SHP77 (cell line): ENCODE measurements around the gene CELA2B.
A peak's percentile ranks its signal among the peaks of the same experiment; 100 is the strongest.
"Not testable (repeated sequence)": the region's sequence is repeated elsewhere in the genome, so short reads cannot be mapped to it uniquely, and the experiment has no call there.

Source experiments
- DNase-seq, 2 experiments: peaks; one replicate each; lab custom pipeline; 2025; lab: John Stamatoyannopoulos, UW

CELA2B gene

GRCh38 chr1:15501208-15502032 is 25.5 kb downstream of the CELA2B start:
- peak; percentile 58 to 63 for DNase-seq

- DNase-seq: no peak
Observed at GRCh38 chr1:15504436-15504835, 28.5 kb downstream of the CELA2B start.

GRCh38 chr1:15506831-15507230 is 30.9 kb downstream of the CELA2B start:
- DNase-seq: no peak

DNA sequence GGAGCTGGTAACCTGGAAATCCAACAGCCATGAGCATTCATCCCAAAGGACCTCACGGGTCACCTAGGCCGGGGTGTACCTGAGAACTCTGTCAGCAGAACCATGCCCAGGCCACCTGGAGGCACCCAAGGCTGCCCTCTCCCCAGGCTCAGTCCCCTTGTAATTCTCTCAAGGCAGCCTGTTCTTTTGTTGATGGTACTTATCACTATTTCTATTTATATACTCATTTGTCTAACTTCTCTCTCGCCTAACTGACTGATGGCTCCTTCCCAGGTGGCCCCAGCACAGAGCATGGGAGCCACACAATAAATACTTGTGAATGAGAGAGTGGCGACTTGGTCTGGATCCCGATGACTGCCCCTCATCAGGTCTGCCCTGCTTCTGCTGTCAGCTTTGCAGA is 31.4 kb downstream of the CELA2B start:
- no peak for DNase-seq

DNA sequence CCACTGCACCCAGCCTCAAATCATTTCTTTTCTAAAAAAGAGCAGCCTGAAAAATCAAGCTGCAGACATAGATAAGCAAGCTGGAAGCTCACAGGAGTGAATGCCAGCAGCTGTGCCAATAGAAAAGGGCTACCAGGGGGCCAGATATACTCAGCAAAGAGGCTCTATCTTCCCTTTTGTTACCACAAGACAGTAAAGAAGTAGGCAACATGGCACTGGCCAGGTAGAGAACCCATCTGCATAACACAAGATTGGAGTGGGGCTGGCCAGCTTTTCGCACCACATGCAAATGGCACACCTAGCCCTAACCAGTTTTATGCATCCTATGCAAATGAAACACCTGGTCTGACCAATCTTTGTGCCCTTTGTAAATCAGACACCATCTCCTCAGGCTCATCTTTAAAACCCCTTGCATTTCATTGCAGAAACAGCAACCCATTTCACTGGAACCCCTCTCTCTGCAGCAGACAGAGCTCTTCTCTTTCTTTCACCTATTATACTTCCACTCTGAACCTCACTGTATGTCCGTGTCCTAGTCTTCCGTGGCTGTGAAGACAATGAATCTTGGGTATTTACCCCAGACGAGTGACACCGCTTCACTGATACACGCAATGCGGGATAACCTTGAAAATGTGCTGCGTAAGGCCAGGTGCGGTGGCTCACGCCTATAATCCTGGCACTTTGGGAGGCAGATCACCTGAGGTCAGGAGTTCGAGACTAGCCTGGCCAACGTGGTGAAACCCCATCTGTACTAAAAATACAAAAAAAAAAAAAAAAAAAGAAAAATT is 33.0 kb downstream of the CELA2B start:
- DNase-seq: no peak

DNA sequence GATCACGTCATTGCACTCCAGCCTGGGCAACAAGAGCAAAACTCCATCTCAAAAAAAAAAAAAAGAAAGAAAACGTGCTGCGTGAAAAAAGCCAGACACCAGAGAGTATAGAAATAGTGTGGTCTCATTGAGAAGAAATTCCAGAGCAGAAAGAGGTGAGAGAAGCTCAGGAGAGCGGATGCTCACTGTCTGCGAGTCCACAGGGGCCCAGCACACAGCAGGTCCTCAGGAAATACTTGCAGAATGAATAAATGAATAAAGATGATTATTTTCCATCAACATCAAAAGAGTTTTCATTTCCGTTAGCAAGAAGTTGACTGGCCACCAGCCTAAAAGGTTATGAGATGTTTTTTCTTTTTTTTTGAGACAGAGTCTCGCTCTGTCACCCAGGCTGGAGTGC is 33.7 kb downstream of the CELA2B start:
- DNase-seq: no peak

GRCh38 chr1:15510611-15511405 is 34.9 kb downstream of the CELA2B start:
- DNase-seq: no peak

GRCh38 chr1:15513192-15513591 is 37.3 kb downstream of the CELA2B start:
- no peak for DNase-seq

DNA sequence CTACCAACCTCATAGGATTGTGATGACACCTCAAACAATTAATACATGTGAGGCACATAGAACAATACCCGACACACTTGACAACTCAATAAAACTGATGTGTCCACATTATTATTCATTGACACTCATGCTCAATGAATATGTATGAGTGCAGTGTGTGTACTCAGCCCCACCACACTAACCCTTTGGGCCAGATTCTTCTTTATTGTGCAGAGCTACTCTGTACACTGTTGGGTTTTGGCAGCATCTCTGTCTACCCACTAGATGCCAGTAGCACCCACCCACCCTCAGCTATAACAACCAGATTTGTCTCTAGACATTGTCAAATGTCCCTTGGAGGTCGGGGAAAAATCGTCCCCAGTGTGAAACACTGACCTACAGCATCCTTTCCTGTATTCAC is 38.0 kb downstream of the CELA2B start:
- DNase-seq: no peak

- not testable (repeated sequence) for DNase-seq
Observed at GRCh38 chr1:15514557-15514956, 38.7 kb downstream of the CELA2B start.

DNA sequence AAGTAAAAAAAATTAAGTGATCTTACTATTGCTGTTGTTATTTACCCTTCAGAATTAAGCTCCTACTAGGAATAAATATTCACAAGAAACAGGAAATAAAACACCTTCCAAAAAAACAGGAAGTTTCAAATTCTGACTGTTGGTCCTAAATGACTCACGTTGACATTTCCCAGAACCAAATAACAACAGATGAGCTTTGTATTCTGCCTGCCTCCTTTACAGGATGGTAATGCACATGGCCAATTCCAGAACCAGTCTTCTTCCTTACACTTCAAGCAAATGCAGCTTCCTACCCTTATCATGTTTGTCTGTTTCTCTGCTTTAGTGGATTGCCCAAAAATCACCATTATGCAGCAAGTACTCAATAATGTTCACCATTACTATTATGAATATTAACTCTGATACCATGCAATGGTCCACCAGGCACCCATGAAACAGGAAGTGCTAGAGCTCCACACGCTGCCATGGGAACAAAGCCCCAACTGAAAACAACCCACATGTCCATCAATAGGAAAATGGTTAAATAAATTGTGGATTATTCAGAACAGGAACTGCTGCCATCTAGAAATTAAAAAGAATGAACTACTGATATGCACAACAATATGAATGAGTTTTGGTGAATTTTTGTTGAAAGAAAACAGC is 39.2 kb downstream of the CELA2B start:
- no peak for DNase-seq

DNA sequence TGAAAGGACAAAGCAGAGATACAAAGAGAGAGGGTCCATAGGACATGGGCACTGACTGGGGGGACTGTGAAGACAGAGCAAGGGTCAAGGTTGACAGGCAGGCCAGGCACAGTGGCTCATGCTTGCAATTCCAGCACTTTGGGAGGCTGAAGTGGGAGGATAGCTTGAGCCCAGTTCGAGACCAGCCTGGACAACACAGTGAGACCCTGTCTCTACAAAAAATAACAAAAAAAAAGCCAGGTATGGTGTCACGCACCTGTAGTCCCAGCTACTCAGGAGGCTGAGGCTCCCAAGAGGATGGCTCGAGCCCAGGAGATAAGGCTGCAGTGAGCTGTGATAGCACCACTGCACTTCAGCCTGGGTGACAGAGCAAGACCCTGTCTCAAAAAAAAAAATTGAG is 43.7 kb downstream of the CELA2B start:
- no peak for DNase-seq

DNA sequence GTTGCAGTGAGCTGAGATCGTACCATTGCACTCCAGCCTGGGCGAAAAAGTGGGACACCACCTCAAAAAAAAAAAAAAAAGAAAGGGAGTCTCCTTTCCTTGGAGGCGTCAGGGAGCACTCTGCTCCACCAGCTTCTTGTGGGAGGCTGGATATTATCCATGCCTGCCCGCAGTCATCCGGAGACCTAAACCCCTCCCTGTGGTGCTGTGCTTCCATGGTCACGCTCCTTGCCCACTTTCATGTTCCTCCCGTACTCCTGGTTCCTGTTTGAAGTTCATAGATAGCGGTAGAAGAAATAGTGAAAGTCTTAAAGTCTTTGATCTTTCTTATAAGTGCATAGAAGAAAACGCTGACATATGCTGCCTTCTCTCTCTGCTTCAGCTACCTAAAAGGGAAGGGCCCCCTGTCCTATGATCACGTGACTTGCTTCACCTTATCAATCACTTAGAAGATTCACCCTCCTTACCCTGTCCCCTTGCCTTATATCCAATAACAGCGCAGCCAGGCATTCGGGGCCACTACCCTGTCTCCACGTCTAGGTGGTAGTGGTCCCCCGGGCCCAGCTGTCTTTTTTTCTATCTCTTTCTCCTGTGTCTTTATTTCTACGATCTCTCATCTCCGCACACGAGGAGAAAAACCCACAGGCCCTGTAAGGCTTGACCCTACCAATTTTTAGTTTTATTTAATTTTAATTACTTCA is 45.5 kb downstream of the CELA2B start:
- not testable (repeated sequence) for DNase-seq

GRCh38 chr1:15522551-15522950 is 46.6 kb downstream of the CELA2B start:
- no peak for DNase-seq

DNA sequence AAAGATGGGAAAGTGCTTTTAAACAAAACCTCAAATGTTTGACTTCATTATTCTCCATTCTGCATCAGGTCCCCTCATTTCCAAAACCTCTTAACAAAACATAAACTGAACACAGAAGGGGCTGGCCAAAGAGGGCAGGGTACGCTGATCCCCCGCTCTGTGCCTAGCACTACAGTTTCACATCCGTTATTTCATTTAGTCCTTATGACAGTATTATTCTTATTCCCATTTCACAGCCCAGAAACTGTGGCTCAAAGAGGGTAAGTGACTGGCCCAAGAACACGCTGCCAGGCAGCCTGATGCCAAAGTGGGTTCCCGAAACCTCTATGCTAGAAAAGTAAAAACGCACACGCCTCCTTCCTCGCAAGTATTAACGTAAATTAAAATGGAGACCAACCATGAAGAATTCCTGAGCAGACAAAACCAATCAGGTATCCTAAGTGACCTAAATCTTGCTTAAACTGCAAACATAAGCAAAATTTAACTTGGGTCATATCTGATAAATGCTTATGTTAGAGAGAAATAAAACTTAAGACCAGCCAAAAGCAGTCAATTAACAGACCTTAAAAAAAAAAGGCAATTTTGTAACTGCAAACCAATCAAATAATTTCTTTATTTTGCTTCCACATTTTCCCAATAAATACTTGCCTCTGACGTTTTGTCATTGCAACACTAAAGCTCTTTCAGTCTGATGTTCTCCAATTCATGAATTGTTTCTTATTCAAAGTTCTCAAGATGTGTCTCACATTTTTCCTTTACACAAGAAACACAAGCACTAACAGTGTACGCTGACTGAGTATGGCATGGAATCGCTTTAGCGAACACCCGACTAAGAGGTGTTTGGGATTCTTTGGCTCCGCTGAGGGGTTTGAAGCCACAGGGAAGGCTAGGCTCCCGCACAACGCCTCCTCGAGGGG is 47.5 kb downstream of the CELA2B start:
- DNase-seq: peak in 1 of 2 experiments; percentile 0

- DNase-seq: no peak
Observed at GRCh38 chr1:15524021-15524282, 48.0 kb downstream of the CELA2B start, which contains the start of gene CASP9. TSS of gene CASP9 (minus strand) at chr1:15524215. CDS start at chr1:15524200, 15 bp downstream.

DNA sequence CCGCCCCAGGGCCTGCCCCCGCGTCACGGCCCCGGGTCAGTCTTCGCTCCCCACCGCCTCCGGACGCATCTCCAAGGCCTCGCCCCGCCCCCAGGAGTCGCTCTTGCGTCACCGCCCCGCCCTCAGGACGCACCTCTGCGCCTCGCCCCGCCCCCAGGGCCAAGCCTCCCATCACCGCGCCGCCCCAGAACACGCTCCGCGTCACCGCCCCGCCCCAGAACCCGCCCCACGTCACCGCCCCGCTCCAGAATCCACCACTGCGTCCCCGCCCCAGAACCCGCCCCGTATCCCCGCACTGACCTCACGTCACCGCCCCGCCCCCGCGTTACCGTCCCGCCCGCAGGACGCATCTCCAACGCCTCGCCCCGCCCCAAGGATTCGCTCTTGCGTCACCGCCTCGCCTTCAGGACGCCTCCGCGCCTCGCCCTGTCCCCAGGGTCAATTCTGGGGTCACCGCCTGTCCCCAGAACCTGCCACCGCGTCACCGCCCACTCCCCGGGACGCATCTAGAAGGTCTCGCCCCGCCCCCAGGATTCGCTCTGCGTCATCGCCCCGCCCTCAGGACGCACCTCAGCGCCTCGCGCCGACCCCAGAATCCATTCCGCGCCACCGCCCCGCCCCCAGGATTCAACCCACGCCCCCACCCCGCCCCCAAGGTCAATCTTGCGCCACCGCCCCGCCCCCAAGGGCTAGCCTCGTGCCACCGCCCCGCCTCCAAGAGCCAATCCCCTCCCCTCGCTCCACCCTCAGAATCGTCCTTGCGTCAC is 48.6 kb downstream of the CELA2B start:
- peak; percentile 95 to 97 for DNase-seq

DNA sequence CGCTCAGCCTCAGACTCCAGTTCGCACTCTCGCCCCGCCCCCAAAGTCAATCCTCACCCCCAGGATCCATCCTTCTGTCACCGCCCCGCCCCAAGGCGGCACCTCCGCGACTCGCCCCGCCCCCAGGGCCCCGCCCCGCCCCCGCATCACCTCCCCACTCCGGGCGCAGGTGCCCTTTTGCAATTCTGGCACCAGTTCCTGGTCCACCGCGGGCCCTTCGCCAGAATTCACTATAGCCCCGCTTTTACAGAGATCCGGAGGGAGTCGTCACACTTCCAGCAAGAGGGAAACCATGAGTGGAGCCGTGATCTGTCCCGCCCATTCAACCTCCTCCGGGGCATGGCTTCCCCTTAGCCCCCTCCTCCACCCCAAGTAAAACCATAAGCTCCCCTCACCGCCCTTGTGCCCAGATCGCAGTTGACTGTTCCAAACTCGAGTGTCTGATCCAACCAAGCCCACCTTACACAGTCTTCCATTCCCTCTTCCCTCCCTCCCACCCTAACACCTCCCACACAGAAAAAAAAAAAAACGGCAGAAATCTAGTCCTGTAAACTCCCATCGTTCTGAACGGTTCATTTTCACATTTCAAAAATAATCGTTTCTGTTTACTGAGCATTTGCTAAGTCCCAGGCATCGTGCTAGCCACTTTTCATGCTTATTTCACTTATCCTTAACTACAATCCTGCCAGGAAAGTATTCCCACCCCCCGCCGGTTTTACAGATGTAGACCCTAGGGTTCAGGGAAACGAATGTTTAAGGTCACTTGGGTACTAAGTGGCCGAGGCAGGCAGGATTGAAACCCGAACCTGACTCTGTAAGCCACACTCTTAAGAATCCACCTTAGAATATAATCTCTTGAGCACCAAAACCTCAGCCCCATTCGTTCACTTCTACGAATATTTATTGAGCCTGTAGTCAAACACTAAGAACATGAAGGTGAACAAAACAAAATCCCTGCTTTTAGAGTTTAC is 49.4 kb downstream of the CELA2B start:
- peak in 1 of 2 experiments; percentile 2 for DNase-seq
